ENCODE results near the gene SAMM50.

SAMM50 gene

DNA sequence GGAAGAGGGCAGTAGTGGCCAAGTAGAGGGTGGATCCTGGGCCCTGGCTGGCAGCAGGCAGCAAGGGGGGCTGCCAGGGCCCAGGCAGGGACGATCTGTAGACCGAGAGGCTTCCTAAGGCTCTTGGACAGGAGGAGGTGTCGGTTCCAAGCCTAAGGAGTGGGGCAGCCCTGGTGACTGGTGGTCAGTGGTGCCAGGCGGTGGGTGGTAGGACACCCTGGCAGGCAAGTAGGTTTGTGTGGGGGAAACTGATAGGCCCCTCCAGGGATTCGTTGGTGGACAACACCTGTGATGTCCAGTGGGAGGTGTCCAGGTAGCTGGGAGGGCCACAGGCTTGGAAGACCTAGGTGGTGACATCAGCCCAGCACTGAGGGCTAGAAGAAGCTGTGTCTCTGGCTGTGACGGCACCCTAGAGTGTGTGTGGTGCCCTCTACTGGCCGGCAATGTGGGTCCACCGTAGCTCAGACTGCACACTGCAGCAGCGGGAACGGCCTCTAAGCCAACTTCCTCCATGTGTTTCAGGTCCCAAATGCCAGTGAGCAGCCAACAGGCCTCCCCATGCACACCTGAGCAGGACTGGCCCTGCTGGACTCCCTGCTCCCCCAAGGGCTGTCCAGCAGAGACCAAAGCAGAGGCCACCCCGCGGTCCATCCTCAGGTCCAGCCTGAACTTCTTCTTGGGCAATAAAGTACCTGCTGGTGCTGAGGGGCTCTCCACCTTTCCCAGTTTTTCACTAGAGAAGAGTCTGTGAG lies 9.4 kb upstream of the SAMM50 start:
- DNase-seq (ENCODE audit: low read depth), result peak; percentile 39

- DNase-seq (ENCODE audit: low read depth), result no peak
Measured at GRCh38 chr22:43946384-43946667, 8.9 kb upstream of the SAMM50 start.

DNA sequence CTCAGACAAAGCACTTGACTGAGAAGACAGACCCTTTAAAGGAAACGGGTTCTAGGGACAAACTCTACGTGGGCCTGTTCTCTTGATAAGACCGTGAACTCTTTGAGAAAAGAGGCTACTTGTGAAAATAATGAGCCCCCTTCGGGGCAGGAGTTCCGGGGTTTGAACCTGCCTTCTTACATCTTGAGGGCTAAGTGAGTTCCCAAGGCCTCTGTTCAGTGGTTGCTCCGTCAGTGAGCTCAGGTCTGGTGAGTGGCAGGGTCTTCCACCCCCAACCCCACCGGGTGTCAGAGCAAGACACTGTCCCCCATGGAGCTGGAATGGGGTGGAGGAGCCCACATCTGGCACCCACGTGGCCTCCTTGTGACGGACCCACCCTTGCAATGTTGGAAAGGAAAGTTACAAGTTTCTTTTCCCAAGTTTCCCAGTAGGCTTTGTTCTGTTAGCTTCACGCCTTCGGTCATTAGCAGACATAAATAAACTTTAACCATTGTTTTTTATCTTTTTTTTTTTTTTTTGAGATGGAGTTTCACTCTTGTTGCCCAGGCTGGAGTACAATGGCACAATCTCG lies 6.3 kb upstream of the SAMM50 start:
- DNase-seq (ENCODE audit: low read depth), result no peak

DNA sequence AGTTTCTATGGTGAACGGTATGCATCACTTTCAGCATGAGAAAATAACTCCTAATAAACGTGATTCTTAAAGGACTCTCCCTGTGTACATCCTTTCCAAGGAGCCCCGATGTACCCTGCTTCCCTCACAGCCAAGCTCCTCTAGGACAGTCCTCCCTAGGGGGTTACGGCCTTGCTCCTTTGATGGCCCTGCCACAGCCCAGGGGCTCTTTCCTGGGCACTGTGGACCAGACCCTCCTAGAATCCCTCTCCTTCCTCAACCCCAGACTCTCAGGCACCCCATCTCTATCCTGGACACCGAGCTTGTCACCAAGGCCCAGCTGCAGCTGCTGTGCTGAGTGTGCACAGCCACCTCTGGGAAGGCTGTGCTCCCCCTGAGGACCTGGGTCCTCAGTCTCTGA lies 3.9 kb upstream of the SAMM50 start:
- DNase-seq (ENCODE audit: low read depth), result no peak

- no peak for DNase-seq (ENCODE audit: low read depth)
Measured at GRCh38 chr22:43951966-43952365, 3.3 kb upstream of the SAMM50 start.

DNA sequence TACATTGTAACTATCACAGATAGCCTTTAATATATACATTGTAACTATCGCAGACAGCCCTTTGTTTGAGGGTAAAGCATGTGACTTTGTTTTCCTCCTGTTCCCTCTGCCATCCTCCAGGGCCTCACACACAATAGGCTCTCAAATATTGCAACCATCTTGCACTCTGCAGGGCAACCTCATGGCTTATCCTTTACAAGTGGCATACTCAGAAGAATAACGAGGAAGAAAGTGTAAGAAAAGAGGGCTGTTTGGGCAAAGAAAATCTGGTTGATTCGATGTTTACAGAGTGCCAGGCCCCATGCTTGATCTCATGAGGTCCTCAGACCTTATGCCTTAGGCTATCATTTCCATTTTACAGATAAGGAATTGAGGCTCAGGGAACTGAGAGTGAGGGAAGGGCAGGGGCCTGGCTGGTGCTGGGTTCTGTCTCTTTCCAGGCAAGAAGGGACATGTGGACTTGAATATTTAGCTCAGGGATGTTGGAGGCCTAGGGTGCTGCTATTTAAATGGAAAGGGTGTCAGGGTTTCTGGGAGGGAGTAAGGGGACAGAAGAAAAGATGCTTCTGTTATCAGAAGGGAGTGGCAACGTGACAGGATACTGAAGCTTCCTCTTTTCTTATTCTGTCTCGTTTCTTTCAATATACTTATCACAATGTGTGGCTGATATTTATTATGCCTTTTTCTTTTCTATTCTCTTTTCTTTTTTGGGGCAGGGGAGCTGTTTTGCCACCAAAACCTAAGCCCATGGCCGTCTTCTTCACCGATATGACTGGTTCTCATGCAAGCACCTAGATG lies 1.1 kb upstream of the SAMM50 start:
- no peak for DNase-seq (ENCODE audit: low read depth)

DNA sequence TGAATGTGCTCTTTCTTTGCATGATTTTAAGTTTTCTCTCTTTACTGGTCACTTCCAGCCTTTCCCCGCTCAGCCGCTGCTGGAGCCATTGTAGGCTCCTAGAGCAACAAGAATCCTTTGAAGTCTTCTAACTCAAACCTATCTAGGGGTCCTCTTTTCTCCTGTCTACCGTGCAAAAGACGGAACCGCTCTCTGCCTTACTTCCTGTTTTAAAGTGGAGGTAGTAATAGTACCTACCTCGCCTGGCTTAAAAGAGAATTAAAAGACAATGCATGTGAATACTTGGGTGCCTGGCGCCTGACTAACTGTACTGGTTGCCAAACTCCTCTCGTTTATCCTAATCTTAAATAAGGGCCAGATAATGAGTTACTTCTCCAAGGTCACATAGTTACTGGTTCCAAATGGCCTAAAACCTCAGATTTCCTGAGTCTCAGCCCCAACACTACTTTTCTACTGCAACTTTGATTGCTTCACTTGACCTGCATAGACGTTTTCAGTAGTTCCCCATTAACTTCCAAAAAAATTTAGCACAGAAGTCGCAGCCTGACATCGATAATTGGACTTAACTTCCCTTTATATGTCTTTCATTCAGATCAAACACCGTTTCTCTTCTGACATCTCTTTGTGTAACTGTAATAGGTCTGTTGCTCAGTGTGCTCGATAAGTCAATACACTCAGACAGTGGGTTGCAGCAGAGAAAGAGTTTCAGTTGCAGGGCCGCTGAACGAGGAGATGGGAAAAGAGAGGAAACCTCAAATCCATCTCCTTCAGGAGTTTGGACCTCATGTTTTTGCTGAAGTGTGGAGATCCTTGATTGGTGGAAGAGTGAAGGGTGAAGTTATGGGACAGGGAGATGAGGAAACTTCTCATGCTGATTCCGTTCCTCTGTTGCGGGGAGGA lies 891 bp downstream of the SAMM50 start:
- no peak for DNase-seq (ENCODE audit: low read depth)

DNA sequence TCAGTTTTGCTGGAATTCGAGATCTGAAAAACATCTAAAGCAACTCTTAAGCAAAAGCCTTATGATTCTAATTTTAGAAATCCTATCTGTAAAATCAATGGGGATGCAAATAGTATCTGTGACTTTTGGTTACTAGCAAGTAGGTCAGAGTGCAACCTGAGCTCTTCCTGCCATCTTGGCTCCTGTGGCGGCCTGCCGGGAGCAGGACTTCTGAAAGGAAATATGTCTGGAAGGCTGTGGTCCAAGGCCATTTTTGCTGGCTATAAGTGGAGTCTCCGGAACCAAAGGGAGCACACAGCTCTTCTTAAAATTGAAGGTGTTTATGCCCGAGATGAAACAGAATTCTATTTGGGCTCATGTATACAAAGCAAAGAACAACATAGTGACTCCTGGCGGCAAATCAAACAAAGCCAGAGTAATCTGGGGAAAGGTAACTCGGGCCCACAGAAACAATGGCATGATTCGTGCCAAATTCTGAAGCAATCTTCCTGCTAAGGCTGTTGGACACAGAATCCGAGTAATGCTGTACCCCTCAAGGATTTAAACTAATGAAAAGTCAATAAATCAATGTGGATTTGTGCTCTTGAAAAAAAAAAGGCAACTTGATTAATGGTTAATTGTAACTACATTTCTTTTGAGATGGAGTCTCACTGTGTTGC lies 1.7 kb downstream of the SAMM50 start:
- no peak for DNase-seq (ENCODE audit: low read depth)

- DNase-seq (ENCODE audit: low read depth), result no peak
Measured at GRCh38 chr22:43957871-43958270, 2.6 kb downstream of the SAMM50 start.

GRCh38 chr22:43964314-43964857 lies 9.1 kb downstream of the SAMM50 start:
- no peak for DNase-seq (ENCODE audit: low read depth)

- DNase-seq (ENCODE audit: low read depth), result no peak
Measured at GRCh38 chr22:43967069-43967468, 11.8 kb downstream of the SAMM50 start.

DNA sequence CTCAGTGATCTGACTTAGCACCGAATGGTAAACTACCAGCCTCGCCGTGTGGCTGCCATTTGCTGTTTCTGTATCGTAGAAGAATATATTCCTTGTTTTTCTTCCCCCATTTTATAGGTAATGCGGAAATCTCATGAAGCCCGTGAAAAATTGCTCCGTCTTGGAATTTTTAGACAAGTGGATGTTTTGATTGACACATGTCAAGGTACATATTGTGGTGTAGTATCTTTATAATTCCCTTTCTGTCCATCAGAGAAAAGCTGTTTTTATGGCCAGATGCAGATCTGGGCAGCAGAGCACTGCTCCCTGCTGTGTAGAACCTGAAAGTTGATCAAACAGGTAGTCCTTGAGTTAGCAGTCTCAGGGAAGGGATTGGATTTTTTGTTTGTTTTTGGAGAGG lies 13.4 kb downstream of the SAMM50 start:
- DNase-seq (ENCODE audit: low read depth), result no peak

- DNase-seq (ENCODE audit: low read depth), result no peak
Measured at GRCh38 chr22:43969021-43969878, 14.0 kb downstream of the SAMM50 start.

GRCh38 chr22:43969989-43970755 lies 14.9 kb downstream of the SAMM50 start:
- no peak for DNase-seq (ENCODE audit: low read depth)

GRCh38 chr22:43971112-43971511 lies 15.9 kb downstream of the SAMM50 start:
- DNase-seq (ENCODE audit: low read depth), result no peak

GRCh38 chr22:43972931-43973462 lies 17.8 kb downstream of the SAMM50 start:
- DNase-seq (ENCODE audit: low read depth), result no peak

GRCh38 chr22:43974028-43974545 lies 18.8 kb downstream of the SAMM50 start:
- DNase-seq (ENCODE audit: low read depth), result no peak

GRCh38 chr22:43975041-43975440 lies 19.8 kb downstream of the SAMM50 start:
- DNase-seq (ENCODE audit: low read depth), result no peak
